ENCODE data around the gene B3GNT5. TPM values are rescaled to one million over a fixed set of nuclear protein-coding genes. Genes with fewer than 3 reads are reported as not detected.
A peak's percentile ranks its signal among the peaks of the same experiment; 100 is the strongest.

B3GNT5 gene
- total RNA-seq, 1 donor from 2014 or later, result 2.9 TPM

DNA sequence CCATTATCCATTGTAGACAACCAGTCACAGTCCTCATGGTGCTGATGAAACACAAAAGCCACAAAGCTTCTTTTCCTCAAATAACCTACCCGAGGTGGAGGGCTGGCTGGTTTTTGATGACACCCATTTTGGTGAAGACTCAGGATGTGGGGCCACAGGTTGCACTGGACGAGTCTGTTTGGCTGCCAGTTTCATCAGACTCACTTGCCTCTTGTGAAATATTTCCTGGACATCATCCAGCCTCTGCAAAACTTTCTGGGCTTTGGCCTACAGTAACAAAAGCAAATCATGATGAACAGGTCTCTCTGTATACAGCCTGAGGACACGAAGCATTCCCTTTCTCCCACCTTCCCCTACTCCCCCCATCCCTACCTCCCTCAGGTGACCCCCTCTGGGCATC, 42.2 kb downstream of the B3GNT5 start:
- H3K27ac Mint-ChIP-seq (ENCODE audit: unreplicated experiment), result no peak overlapping the region
- no peak for DNase-seq
- H3K36me3 Mint-ChIP-seq (ENCODE audit: unreplicated experiment), result no peaks in the 10 kb centered on the region
- H3K9me3 Mint-ChIP-seq (ENCODE audit: unreplicated experiment), result peaks cover 4% of the 10 kb centered on the region
- TF ChIP-seq, protein P1, sequence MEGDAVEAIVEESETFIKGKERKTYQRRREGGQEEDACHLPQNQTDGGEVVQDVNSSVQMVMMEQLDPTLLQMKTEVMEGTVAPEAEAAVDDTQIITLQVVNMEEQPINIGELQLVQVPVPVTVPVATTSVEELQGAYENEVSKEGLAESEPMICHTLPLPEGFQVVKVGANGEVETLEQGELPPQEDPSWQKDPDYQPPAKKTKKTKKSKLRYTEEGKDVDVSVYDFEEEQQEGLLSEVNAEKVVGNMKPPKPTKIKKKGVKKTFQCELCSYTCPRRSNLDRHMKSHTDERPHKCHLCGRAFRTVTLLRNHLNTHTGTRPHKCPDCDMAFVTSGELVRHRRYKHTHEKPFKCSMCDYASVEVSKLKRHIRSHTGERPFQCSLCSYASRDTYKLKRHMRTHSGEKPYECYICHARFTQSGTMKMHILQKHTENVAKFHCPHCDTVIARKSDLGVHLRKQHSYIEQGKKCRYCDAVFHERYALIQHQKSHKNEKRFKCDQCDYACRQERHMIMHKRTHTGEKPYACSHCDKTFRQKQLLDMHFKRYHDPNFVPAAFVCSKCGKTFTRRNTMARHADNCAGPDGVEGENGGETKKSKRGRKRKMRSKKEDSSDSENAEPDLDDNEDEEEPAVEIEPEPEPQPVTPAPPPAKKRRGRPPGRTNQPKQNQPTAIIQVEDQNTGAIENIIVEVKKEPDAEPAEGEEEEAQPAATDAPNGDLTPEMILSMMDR (IDR thresholded peaks at IDR 0.05; ENCODE audit: partially characterized antibody, unreplicated experiment), result no peak
- no peak overlapping the region for H3K4me3 Mint-ChIP-seq (ENCODE audit: unreplicated experiment)
- H3K4me1 Mint-ChIP-seq (ENCODE audit: low read depth, unreplicated experiment), result peaks cover 12% of the 10 kb centered on the region
- H3K27me3 Mint-ChIP-seq (ENCODE audit: unreplicated experiment), result no peaks in the 10 kb centered on the region

GRCh38 chr3:183296944-183297343, 43.9 kb downstream of the B3GNT5 start:
- Mint-ChIP-seq H3K36me3 (ENCODE audit: unreplicated experiment) (no peaks in the 10 kb centered on the region), H3K4me3 (ENCODE audit: unreplicated experiment) (no peak overlapping the region), H3K27ac (ENCODE audit: unreplicated experiment) (no peak overlapping the region), H3K27me3 (ENCODE audit: unreplicated experiment) (no peaks in the 10 kb centered on the region), H3K4me1 (ENCODE audit: low read depth, unreplicated experiment) (peaks cover 12% of the 10 kb centered on the region), H3K9me3 (ENCODE audit: unreplicated experiment) (peaks cover 4% of the 10 kb centered on the region)
- TF ChIP-seq, protein P1 (IDR thresholded peaks at IDR 0.05; ENCODE audit: partially characterized antibody, unreplicated experiment), result no peak
- DNase-seq, result no peak

- Mint-ChIP-seq H3K36me3 (ENCODE audit: unreplicated experiment) (peaks cover 2% of the 10 kb centered on the region), H3K4me3 (ENCODE audit: unreplicated experiment) (peak overlapping the region; percentile 45), H3K27me3 (ENCODE audit: unreplicated experiment) (no peaks in the 10 kb centered on the region), H3K9me3 (ENCODE audit: unreplicated experiment) (peaks cover 7% of the 10 kb centered on the region), H3K27ac (ENCODE audit: unreplicated experiment) (peak overlapping the region; percentile 88), H3K4me1 (ENCODE audit: low read depth, unreplicated experiment) (peaks cover 12% of the 10 kb centered on the region)
- peak; percentile 65 for DNase-seq
- TF ChIP-seq, protein P1 (IDR thresholded peaks at IDR 0.05; ENCODE audit: partially characterized antibody, unreplicated experiment), result no peak
Observed at GRCh38 chr3:183298701-183299153, 45.7 kb downstream of the B3GNT5 start.

GRCh38 chr3:183299976-183300375, 46.9 kb downstream of the B3GNT5 start:
- H3K4me1 Mint-ChIP-seq (ENCODE audit: low read depth, unreplicated experiment), result peaks cover 12% of the 10 kb centered on the region
- no peak overlapping the region for H3K4me3 Mint-ChIP-seq (ENCODE audit: unreplicated experiment)
- no peaks in the 10 kb centered on the region for H3K27me3 Mint-ChIP-seq (ENCODE audit: unreplicated experiment)
- DNase-seq, result no peak
- TF ChIP-seq, protein P1 (IDR thresholded peaks at IDR 0.05; ENCODE audit: partially characterized antibody, unreplicated experiment), result no peak
- H3K9me3 Mint-ChIP-seq (ENCODE audit: unreplicated experiment), result peaks cover 7% of the 10 kb centered on the region
- H3K27ac Mint-ChIP-seq (ENCODE audit: unreplicated experiment), result no peak overlapping the region
- H3K36me3 Mint-ChIP-seq (ENCODE audit: unreplicated experiment), result peaks cover 6% of the 10 kb centered on the region

GRCh38 chr3:183300996-183301562, 48.0 kb downstream of the B3GNT5 start:
- no peaks in the 10 kb centered on the region for H3K27me3 Mint-ChIP-seq (ENCODE audit: unreplicated experiment)
- no peak overlapping the region for H3K27ac Mint-ChIP-seq (ENCODE audit: unreplicated experiment)
- peaks cover 12% of the 10 kb centered on the region for H3K4me1 Mint-ChIP-seq (ENCODE audit: low read depth, unreplicated experiment)
- H3K4me3 Mint-ChIP-seq (ENCODE audit: unreplicated experiment), result no peak overlapping the region
- H3K36me3 Mint-ChIP-seq (ENCODE audit: unreplicated experiment), result peaks cover 6% of the 10 kb centered on the region
- H3K9me3 Mint-ChIP-seq (ENCODE audit: unreplicated experiment), result peaks cover 7% of the 10 kb centered on the region
- no peak for DNase-seq
- TF ChIP-seq, protein P1 (IDR thresholded peaks at IDR 0.05; ENCODE audit: partially characterized antibody, unreplicated experiment), result no peak
